ENCODE measurements around the gene GPRIN1.

GPRIN1 gene

GRCh38 chr5:176631383-176632200 lies 21.6 kb upstream of the GPRIN1 start:
- Histone ChIP-seq H3F3A (ENCODE audit: insufficient read depth) (no peaks in the 10 kb centered on the region), H3K9ac (ENCODE audit: low read length) (no peak overlapping the region), H3K9me2 (replicated peaks; ENCODE audit: insufficient read depth, low read length) (no peaks in the 10 kb centered on the region), H3K9me3 (ENCODE audit: insufficient read depth, low read length) (no peaks in the 10 kb centered on the region), H3K4me2 (ENCODE audit: low read depth, low read length, poor library complexity, severe bottlenecking) (no peak overlapping the region), H2AFZ (ENCODE audit: low read depth, low read length, severe bottlenecking) (no peak overlapping the region), H3K36me3 (ENCODE audit: low read length) (no peaks in the 10 kb centered on the region), H3K4me3 (ENCODE audit: insufficient read depth, low read length, poor library complexity, severe bottlenecking) (no peak overlapping the region), H3K27ac (ENCODE audit: low read depth, low read length) (no peak overlapping the region), H3K27me3 (ENCODE audit: low read length) (no peaks in the 10 kb centered on the region), H3K79me2 (ENCODE audit: insufficient read depth, low read length) (no peaks in the 10 kb centered on the region), H4K20me1 (ENCODE audit: low read depth, low read length) (no peaks in the 10 kb centered on the region)
- TF ChIP-seq EZH2phosphoT487 (conservative IDR thresholded peaks at IDR 0.05; ENCODE audit: low read length), result no peak
- TF ChIP-seq CTCF (IDR thresholded peaks at IDR 0.05; ENCODE audit: insufficient read depth, low read length, poor library complexity, severe bottlenecking), result no peak

- Histone ChIP-seq H2AFZ (ENCODE audit: low read depth, low read length, severe bottlenecking) (no peak overlapping the region), H3K4me3 (ENCODE audit: insufficient read depth, low read length, poor library complexity, severe bottlenecking) (no peak overlapping the region), H3K4me2 (ENCODE audit: low read depth, low read length, poor library complexity, severe bottlenecking) (peak overlapping the region; percentile 31), H3F3A (ENCODE audit: insufficient read depth) (no peaks in the 10 kb centered on the region), H3K9me3 (ENCODE audit: insufficient read depth, low read length) (no peaks in the 10 kb centered on the region), H3K27ac (ENCODE audit: low read depth, low read length) (no peak overlapping the region), H3K79me2 (ENCODE audit: insufficient read depth, low read length) (no peaks in the 10 kb centered on the region), H3K36me3 (ENCODE audit: low read length) (no peaks in the 10 kb centered on the region), H3K27me3 (ENCODE audit: low read length) (no peaks in the 10 kb centered on the region), H3K9ac (ENCODE audit: low read length) (no peak overlapping the region), H4K20me1 (ENCODE audit: low read depth, low read length) (no peaks in the 10 kb centered on the region), H3K9me2 (replicated peaks; ENCODE audit: insufficient read depth, low read length) (no peaks in the 10 kb centered on the region)
- TF ChIP-seq EZH2phosphoT487 (conservative IDR thresholded peaks at IDR 0.05; ENCODE audit: low read length) (no peak), CTCF (IDR thresholded peaks at IDR 0.05; ENCODE audit: insufficient read depth, low read length, poor library complexity, severe bottlenecking) (no peak)
These were observed 20.8 kb upstream of the GPRIN1 start for GRCh38 chr5:176630681-176631222.

- Histone ChIP-seq H3K79me2 (ENCODE audit: insufficient read depth, low read length) (no peaks in the 10 kb centered on the region), H3K9me3 (ENCODE audit: insufficient read depth, low read length) (no peaks in the 10 kb centered on the region), H3K9me2 (replicated peaks; ENCODE audit: insufficient read depth, low read length) (no peaks in the 10 kb centered on the region), H2AFZ (ENCODE audit: low read depth, low read length, severe bottlenecking) (no peak within 1 kb of the TSS), H3K36me3 (ENCODE audit: low read length) (no peaks in the 10 kb centered on the region), H3K4me3 (ENCODE audit: insufficient read depth, low read length, poor library complexity, severe bottlenecking) (no peak within 1 kb of the TSS), H3K27ac (ENCODE audit: low read depth, low read length) (no peak within 1 kb of the TSS), H4K20me1 (ENCODE audit: low read depth, low read length) (no peaks in the 10 kb centered on the region), H3F3A (ENCODE audit: insufficient read depth) (no peaks in the 10 kb centered on the region), H3K27me3 (ENCODE audit: low read length) (no peaks in the 10 kb centered on the region), H3K9ac (ENCODE audit: low read length) (no peak within 1 kb of the TSS), H3K4me2 (ENCODE audit: low read depth, low read length, poor library complexity, severe bottlenecking) (peak within 1 kb of the TSS; percentile 31)
- no peak for TF ChIP-seq CTCF (IDR thresholded peaks at IDR 0.05; ENCODE audit: insufficient read depth, low read length, poor library complexity, severe bottlenecking)
- no peak for TF ChIP-seq EZH2phosphoT487 (conservative IDR thresholded peaks at IDR 0.05; ENCODE audit: low read length)
These were observed 20.1 kb upstream of the GPRIN1 start, which contains the start of the genes EIF4E1B and SNCB for GRCh38 chr5:176629853-176630680. TSS of gene EIF4E1B (plus strand) at chr5:176630675. CDS start at chr5:176642788, 12,113 bp downstream. TSS of gene SNCB (minus strand) at chr5:176630534. CDS start at chr5:176629654, 880 bp downstream.

Measured in SU-DHL-6 (cell line).